Fibroblast of skin of right biceps (primary cell): ENCODE results near the gene LRRC8C.
A peak's percentile ranks its signal among the peaks of the same experiment; 100 is the strongest.
"Not testable (repeated sequence)": the region's sequence is repeated elsewhere in the genome, so short reads cannot be mapped to it uniquely, and the experiment has no call there.

Experiments
- DNase-seq: peaks from one replicate; pipeline ENCODE4 v3.0.0-alpha.2; 2013

Gene LRRC8C

DNA sequence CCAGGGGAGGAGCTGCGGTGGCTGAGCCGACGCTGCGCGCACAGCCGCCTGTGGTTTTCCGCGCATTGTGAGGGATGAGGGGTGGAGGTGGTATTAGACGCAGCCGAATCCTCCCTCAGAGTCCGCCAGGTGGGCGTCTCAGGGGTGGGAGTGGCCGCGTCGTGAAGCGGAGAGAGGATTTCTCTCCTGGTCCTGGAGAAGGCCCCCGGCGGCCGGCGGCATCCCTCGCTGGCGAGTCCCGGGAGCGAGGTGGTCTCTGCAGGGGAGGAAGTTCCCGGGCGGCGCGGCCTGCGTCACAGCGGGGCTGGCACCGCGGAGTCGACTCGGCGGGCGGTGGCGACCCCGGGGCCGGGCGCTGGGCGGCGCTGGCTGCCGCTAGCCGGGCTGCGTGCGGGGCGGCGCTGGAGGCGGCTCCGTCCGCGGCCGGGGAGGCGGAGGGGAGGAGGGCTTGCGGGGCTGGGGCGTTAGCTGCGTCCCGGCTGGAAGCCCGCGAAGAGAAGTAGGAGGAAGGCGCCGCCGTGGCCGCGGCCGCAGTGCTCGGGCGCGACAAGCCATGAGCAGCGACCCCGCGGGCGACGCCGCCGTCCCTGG is at the start of gene LRRC8C:
Gene LRRC8C (plus strand): TSS at position 464 of the 591 bp plus-strand sequence. CDS start 53,354 bp downstream, outside the sequence.
- peak; percentile 81 for DNase-seq

DNA sequence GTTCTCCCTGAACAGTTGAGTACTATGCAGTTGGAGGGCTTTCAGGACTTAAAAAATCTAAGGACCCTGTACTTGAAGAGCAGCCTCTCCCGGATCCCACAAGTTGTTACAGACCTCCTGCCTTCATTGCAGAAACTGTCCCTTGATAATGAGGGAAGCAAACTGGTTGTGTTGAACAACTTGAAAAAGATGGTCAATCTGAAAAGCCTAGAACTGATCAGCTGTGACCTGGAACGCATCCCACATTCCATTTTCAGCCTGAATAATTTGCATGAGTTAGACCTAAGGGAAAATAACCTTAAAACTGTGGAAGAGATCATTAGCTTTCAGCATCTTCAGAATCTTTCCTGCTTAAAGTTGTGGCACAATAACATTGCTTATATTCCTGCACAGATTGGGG is 48.7 kb upstream of the LRRC8C start:
- no peak for DNase-seq

DNA sequence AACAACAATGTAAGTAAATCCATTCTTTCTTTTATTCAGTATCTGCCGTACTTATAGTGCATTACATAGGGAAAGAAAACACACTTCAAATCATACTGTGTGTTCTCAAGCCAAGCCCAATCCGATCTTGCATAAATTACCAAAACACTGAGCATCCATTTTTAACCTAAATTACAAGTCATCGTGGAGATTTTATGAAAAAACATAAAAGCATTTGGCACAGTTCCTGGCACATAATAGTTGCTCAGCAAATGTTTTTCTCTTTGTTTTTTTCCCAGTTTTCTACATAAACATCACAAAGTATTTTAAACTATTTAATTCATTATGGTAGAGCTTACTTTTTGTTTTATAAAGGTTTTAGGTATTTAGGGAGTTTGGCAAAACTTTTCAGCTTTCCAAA is 48.1 kb upstream of the LRRC8C start:
- DNase-seq: no peak

DNA sequence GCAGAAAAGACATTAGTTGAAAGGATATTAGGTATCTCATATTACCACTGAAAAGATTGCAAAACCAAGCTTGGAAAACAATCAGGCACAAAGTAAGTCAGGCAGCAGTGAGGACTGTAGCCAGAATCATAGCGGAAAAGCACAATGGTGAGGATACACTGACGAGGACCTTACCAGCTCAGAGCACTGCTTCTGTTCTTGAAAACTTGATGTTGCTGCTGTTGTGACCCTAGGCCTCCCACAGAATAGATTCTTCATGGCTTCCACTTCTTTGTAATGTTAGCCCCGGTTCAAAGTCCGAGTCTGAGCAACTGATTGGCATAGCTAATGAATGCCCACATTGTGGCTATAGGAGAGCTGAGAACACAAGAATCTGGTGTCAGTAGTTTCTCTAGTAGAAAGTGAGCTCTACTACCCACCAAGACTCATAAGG is 45.2 kb upstream of the LRRC8C start:
- no peak for DNase-seq

DNA sequence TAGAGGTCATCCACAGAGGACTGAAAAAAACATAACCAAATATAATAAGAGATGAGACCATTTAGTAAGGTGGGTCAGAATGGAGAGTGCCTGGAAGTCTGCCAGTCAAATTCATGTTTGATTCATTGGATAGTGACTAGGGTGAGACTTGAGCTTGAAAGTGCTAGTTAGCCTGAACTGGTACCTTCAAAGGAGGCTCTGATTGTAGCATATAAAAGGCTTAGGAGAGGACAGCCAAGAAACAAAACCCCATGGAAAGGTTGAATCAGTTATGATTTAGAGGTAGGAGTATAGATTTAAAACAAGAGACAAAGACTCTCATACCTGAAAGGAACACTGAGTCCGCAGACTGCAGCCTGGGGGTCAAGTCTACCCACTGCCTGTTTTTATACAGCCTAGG is 44.4 kb upstream of the LRRC8C start:
- DNase-seq: no peak

DNA sequence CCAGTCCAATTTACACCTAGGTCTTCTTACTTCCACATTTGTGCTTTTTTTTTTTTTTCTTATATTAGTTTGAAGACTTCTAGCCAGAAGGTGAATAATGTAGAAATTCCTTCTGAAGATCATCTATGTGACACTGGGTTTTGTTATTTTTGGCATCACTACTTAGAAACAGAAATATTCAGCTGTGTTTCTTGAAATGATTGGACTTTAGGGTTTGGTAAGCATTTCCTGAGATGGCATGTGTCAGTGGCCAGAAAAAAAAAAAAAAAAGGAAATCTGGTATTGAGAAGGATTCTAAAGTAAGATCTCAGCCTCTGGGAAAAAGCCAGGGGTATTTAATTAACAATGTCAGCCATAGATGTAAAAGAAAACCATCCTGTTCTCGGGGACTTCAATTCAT is 43.4 kb upstream of the LRRC8C start:
- DNase-seq: peak; percentile 47

DNA sequence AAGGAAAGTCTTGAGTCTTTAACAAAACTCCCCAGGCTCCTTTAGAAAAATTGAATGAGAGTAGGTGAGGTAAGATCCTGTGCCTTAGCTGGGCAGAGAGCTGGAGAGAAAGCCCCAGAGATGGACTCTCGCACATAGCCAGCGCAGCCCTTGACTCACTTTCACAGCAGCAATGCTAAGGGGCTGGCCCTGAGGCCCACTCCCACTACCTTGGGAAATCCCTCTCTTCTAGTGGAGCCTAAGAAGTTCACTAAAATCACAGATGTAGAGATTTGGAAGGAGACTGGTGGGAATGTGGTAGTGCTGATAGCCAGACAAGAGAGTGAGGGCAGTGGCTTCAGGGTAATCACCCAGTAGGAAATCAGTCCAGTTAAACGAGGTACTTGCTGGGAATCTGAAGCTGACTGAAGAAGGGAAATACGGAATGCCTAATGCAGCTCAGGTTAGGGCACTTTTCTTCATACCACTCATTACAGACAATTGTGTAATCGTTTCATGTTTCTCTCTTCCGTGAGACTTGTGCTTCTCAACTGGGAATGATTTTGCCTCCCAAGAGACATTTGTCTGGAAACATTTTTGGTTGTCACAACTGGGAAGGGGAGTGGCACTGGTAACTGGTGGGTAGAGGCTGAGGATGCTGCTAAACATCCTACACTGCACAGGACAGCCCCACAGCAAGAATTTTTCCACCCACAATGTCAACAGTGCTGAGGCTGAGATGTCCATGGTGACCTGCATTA is 42.4 kb upstream of the LRRC8C start:
- no peak for DNase-seq

DNA sequence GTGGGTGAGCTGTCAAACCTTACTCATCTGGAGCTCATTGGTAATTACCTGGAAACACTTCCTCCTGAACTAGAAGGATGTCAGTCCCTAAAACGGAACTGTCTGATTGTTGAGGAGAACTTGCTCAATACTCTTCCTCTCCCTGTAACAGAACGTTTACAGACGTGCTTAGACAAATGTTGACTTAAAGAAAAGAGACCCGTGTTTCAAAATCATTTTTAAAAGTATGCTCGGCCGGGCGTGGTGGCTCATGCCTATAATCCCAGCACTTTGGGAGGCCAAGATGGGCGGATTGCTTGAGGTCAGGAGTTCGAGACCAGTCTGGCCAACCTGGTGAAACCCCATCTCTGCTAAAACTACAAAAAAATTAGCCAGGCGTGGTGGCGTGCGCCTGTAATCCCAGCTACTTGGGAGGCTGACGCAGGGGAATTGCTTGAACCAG is 40.0 kb upstream of the LRRC8C start:
- DNase-seq: not testable (repeated sequence)

DNA sequence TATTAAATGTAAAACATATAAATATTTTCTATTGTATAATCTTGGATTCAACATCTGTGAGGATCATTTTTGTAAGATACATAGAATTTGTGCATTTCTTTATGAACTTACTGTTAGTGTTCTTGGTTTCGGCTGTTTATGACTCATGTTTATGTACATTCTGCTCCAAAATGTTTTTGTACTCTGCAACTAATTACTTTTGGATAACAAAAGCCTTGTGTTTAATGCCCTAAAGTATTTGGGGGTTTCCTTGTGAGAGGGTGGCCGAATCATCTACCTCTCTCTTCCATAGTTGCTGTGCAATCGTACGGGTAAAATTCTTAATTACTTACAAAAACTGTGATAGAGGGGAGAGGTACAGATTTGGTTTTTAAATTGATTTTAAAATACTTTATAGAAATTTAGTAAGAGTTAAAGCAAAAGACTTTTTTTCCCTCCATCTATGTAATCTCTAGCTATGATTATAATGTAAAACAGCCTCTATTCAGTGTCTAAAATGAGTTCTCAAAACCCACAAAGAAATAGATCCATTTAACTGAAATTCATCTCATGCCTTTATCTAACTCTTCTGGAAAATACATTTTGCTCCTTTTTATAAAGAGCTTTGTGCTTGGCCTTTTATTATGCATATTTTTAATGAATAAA is 38.7 kb upstream of the LRRC8C start:
- DNase-seq: peak; percentile 22

DNA sequence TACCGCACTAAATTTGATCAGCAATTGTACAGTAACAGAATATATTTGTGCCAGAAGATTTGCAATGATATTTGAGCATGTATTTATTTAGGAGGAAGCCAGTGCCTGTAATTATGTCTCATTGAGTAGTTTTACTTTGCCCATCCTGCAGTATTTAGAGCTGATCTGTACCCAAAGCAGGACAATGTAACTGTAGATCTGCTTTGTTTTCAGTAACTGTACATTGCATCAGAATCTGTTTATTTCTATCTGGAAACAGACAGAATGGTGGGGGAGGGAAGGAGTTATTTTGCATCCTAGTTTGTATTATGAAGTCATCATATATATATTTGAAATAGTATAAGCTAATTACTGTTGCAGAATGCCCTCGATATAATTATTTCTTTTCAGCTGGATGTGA is 36.2 kb upstream of the LRRC8C start:
- DNase-seq: no peak

DNA sequence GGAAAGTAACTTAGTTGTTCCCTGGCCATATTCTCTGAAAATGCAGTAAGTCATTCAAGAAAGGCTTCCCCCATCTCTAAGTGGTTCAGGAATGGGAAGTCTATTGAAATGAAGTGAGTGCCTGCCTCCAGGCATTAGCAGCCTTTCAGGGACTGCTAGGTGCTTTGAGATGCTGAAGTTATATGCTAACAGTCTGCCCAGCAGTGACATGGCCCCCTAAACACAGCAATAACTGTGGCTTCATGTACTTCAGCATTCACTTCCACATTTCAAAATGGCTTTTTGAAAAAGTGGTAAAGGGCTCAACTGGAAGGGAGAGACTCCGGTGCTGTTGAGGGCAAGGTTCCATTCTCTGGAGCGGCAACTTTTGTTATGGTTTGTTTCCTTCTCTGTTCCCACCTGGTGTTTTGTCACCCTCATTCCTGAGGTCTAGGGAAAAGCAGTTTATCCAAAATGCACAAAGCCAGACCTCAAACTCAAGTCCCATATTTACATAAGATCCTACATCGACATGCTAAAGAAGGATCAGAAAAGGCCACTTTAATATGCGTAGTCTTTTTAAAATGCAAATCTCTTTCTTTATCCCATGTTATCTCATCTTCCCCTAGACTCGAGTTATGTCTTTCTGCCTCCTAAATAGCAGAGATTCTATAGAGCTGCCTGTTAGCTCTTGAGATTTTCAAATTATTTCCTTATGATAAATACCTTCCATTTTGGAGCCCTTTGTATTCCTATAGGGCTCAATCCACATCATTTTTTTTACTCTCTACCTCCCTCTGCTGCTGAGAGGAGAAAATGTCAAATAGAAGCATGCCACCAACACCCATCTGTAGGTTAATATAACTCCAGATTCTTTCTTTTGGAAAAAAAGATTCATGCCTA is 34.2 kb upstream of the LRRC8C start:
- peak; percentile 36 for DNase-seq

DNA sequence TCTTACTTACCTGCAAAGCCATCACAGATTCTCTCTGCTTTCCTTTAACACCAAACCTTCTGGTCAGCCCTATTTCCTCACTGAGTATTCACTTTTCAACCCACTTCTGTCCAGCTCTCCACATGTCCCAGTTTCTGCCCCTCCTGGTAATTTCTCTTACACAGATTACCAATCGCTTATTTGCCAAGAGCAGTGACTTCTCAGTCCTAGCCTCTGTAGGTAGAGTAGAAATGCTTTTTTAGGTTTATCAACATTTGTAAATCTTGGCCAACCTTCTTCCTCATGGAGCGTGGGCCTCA is 33.6 kb upstream of the LRRC8C start:
- no peak for DNase-seq

DNA sequence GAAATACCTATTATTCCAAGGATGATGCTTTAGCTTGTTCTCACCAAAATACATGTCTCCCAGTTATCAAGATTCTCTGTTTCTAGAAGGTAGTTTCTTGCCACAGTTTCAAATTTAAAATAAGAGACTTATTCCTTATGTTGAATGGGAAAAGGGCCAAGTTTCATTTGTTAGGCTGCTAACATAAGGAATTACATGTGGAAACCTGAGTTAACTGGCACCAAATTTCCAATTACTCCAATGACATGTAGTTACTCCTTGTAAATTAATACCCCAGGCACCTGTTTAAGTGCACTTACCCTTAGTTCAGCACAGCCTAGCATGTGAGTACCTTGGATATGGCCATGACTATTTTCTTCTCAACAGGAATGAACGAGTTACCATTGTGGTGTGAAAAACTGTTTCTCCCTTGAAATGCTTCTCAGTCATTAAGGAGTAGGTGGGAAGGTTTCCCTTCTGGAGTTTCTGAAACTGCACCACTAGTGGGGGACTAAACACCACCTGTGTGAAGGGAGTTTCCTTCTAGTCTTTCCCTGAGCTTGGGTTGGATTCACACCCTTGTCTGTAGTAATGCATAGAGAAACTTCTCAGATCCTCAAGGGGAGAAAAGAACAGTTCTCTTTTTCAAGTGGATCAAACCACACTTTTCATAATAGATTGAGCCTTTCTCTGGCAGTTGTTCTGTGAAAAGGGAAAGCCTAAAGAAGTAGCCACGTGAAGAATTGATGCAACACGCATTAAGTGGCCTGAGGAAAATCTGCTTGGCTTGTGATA is 32.3 kb upstream of the LRRC8C start:
- no peak for DNase-seq

DNA sequence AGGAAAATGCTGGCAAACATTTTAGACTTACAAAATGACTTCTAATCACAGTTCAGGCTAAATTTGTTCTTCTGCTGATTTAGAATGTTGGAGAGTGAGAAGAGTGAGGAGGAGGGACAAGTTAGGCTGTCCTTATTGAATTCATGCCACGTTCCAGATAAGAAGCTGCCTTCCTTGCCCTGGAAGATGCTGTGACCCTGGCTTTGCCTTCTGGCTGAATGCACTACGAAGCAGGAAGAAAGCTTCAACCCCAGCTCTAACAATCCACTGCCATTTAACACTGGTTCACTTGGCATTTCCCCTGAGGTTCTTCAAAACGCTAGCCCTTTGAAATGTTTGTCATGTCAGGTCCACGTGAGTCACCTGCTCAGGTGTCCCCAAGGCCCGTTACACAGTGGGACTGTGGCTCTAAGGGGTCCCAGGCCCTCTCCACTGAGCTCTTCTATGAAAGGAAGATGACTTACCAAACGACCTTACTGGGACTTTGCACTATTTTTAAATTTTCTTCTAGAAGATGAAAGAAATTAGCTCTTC is 30.0 kb upstream of the LRRC8C start:
- no peak for DNase-seq

DNA sequence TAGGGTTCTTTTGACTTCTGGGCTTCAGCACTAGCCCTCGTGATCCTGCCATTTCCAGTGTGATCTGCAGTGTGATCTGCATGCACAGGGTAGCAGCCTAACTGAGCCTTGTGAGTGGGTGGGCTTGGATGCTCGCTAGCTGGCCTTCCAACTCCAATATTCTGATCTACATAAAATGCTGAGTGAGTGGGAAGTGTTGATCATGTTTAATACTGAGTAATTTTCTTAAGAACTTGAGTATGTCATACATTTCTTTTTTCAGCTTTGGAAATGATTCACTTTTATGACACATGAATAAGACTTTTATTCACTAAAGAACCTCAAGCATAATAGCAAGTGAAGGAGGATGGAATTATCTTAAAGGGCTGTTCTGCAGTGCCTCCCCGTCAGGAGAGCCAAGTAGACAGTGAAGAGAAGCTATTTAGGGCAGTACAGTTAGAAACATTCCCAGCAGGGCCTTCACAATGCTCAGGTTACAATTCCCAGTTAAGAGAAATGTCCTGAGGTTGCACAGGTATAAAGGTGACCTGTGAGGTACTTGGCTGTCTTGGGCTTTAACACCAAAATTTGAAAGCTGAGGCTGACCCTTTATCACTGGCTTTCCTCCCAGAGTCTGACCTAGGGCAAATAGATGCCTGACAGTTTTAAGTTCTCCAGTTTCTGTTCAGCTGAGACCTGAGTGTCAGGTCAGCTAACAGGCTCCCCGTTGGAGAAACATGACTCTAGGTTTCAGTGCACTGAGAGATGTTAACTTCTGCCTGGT is 29.1 kb upstream of the LRRC8C start:
- peak; percentile 58 for DNase-seq

DNA sequence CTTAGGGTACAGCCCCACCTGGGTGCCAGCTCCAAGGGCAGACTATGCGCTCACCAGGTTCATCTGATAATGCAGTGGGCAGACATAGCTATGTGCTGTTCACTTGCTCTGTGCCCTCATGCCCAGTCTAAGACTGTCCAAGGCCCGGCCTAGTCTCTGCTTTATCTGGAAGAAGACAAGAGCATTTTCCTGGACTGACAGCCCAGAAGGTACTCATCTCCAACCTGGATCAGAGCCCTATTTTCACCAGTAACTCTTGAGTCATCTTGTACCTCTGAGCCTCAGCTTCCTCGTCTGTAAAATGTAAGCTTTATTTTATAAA is 28.5 kb upstream of the LRRC8C start:
- no peak for DNase-seq

DNA sequence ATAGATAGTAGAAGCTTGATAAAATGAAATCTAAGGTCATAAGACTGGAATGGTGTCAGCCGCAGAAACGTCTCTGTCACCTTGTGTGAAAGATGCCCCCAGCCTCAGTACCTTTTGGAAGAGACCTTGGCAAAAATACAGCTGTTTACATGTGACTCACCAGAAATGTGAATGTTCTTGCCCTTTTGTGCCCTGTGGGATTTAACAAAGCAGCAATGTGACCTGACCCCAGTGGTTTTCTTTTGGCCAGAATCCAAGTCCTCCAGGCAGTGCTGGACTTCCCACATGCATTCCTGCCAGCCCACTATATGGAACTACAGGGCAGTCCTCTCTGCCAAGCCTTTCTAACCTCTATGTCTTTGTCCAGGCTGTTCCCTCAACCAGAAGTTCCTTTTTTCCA is 27.2 kb upstream of the LRRC8C start:
- DNase-seq: peak; percentile 26

DNA sequence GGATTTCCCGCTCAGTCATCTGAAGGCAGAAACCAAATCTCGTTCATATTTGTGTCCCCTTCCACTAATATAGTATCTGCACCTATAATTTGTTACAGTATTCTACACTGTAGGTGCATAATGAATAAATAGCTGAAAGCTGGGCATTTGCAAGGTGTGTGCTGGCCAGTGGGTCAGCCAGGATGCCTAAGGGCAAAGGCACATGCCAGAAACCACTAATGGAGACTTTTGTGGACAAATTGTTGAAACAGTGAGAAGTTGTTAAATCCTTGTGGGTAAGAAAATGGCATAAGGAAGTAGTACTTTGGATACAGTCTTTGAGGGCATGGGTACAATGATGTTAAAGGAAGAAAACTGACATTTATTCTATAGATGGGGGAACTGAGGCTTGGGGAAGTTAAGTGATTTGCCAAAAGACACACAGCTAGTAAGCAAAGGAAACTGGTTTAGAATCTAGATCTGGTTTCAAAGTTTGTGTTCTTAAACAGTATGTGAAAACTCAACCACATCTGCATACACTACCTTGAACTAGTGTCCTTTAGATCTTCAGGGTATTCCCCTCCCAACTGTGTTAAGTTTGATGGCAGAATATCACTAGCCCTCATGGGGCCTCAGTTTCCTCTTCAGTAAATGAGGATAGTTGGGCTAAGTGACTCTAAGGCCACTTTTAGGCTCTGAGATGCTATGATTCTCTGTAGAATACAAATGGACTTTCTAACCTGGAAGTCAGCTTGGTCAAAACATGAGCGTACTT is 26.5 kb upstream of the LRRC8C start:
- no peak for DNase-seq

DNA sequence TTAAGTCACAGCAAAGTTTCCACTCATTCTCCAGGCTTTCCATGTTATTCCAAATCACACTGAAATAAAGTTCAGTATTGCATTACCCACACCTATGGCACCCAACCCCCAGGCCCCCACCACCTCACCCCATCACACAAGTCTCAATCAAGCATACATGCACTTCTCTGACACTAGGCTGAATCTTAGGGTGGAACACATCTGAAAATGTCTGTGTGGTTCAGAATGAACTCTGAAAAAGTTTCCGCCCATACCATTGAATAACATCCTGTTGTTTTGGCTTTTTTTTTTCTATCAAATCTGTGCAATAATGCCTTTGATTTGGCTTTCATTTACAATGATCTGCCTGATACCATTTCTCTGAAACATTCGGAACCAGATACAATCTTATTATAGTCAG is 25.8 kb upstream of the LRRC8C start:
- DNase-seq: no peak

DNA sequence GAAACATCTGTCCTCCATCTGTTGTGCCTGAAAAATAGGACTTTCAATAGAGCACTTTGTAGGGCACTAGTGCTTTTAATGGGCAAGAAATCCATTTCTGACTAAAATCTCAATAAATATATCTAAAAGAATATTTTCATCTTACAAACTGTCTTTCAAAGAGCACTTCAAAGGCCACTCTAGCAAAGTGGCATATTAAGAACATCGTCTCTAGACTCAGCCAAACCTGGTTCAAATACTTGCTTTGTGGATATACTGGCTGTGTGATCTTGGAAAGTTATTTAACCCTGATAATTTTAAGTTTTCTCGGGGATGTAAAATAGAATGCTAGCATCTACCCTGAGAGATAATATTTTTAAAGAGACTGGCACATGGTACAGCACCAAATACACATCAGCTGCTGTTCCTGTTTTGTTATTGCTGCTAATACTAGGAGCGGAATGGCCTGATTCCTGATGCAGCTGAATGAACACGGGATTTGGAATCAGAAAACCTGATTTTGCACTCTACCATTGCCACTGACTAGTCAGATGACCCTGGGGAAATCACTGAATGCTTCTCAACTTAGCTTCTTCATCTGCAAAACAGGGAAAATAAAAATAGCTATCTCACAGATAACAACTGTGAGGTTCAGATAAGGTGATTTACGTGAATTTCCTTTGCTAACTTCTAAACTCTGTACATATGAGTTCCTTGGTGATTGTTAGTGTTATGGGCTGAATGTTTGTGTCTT is 25.2 kb upstream of the LRRC8C start:
- no peak for DNase-seq
